Measurements from ENCODE around the gene NECTIN2. TPM values are rescaled to one million over a fixed set of nuclear protein-coding genes. Genes with fewer than 3 reads are reported as not detected.
"Not testable (repeated sequence)": the region's sequence is repeated elsewhere in the genome, so short reads cannot be mapped to it uniquely, and the experiment has no call there.

Gene NECTIN2
- total RNA-seq, 2 experiments from 2014 or later, result not detected

GRCh38 chr19:44834399-44834798 is 11.7 kb upstream of the NECTIN2 start:
- BruUV-seq (replicated peaks); H3K9me2 ChIP-seq (ENCODE audit: insufficient read depth, low read length); CTCF ChIA-PET (ENCODE audit: unreplicated experiment); DNase-seq (ENCODE audit: low spot score); H3K36me3 ChIP-seq (ENCODE audit: insufficient read depth, low read length); H3K4me3 ChIP-seq (ENCODE audit: low read depth, low read length, poor library complexity, severe bottlenecking); H3K4me2 ChIP-seq (ENCODE audit: low read length); H3K79me2 ChIP-seq (ENCODE audit: insufficient read depth, low read depth, low read length); POLR2A ChIA-PET; intact Hi-C loops (cut with micrococcal nuclease; ENCODE audit: unreplicated experiment); H4K20me1 ChIP-seq (ENCODE audit: insufficient read depth, low read length); H3K27ac ChIP-seq (ENCODE audit: low read depth, low read length, poor library complexity, severe bottlenecking); H2AFZ ChIP-seq (ENCODE audit: low read length); H3K9me3 ChIP-seq (ENCODE audit: low read length); H3K4me1 ChIP-seq (ENCODE audit: insufficient read depth, low read length, poor library complexity, severe bottlenecking): not testable (repeated sequence)

GRCh38 chr19:44839276-44839675 is 6.8 kb upstream of the NECTIN2 start:
- BruUV-seq (replicated peaks), result no TSS peak
- no peaks in the 10 kb centered on the region for H3K79me2 ChIP-seq (ENCODE audit: insufficient read depth, low read depth, low read length)
- no peak for TF ChIP-seq CTCF (conservative IDR thresholded peaks at IDR 0.05; ENCODE audit: low read length)
- TF ChIP-seq EZH2phosphoT487 (IDR thresholded peaks at IDR 0.05; ENCODE audit: borderline replicate concordance, low read depth, low read length), result no peak
- no peak for DNase-seq (ENCODE audit: low spot score)
- no peak overlapping the region for H3K4me2 ChIP-seq (ENCODE audit: low read length)
- intact Hi-C loops (cut with micrococcal nuclease; ENCODE audit: unreplicated experiment), result no loop called here
- H3K9me3 ChIP-seq (ENCODE audit: low read length), result no peaks in the 10 kb centered on the region
- POLR2A ChIA-PET, result no interaction called here
- H3K4me1 ChIP-seq (ENCODE audit: insufficient read depth, low read length, poor library complexity, severe bottlenecking), result peaks cover under 1% of the 10 kb centered on the region
- no peak overlapping the region for H2AFZ ChIP-seq (ENCODE audit: low read length)
- no peaks in the 10 kb centered on the region for H3K36me3 ChIP-seq (ENCODE audit: insufficient read depth, low read length)
- no peaks in the 10 kb centered on the region for H3K9me2 ChIP-seq (ENCODE audit: insufficient read depth, low read length)
- no peak overlapping the region for H3K4me3 ChIP-seq (ENCODE audit: low read depth, low read length, poor library complexity, severe bottlenecking)
- CTCF ChIA-PET (ENCODE audit: unreplicated experiment), result no interaction called here
- no peak overlapping the region for H3K27ac ChIP-seq (ENCODE audit: low read depth, low read length, poor library complexity, severe bottlenecking)
- no peaks in the 10 kb centered on the region for H4K20me1 ChIP-seq (ENCODE audit: insufficient read depth, low read length)

- ChIA-PET CTCF (ENCODE audit: unreplicated experiment) (no interaction called here), POLR2A (interaction anchor here (0.6 kb wide), 1 partner anchor 151 kb away, joined by 4 read pairs; no protein-coding TSS in a partner anchor)
- H3K79me2 ChIP-seq (ENCODE audit: insufficient read depth, low read depth, low read length), result no peaks in the 10 kb centered on the region
- H3K36me3 ChIP-seq (ENCODE audit: insufficient read depth, low read length), result no peaks in the 10 kb centered on the region
- H3K9me3 ChIP-seq (ENCODE audit: low read length), result no peaks in the 10 kb centered on the region
- no peak overlapping the region for H3K4me2 ChIP-seq (ENCODE audit: low read length)
- intact Hi-C loops (cut with micrococcal nuclease; ENCODE audit: unreplicated experiment), result no loop called here
- no peak overlapping the region for H3K4me3 ChIP-seq (ENCODE audit: low read depth, low read length, poor library complexity, severe bottlenecking)
- H3K9me2 ChIP-seq (ENCODE audit: insufficient read depth, low read length), result no peaks in the 10 kb centered on the region
- H3K4me1 ChIP-seq (ENCODE audit: insufficient read depth, low read length, poor library complexity, severe bottlenecking), result peaks cover 12% of the 10 kb centered on the region
- no peak overlapping the region for H2AFZ ChIP-seq (ENCODE audit: low read length)
- DNase-seq (ENCODE audit: low spot score), result no peak
- no TSS peak for BruUV-seq (replicated peaks)
- TF ChIP-seq CTCF (conservative IDR thresholded peaks at IDR 0.05; ENCODE audit: low read length), result no peak
- no peak for TF ChIP-seq EZH2phosphoT487 (IDR thresholded peaks at IDR 0.05; ENCODE audit: borderline replicate concordance, low read depth, low read length)
- H3K27ac ChIP-seq (ENCODE audit: low read depth, low read length, poor library complexity, severe bottlenecking), result no peak overlapping the region
- H4K20me1 ChIP-seq (ENCODE audit: insufficient read depth, low read length), result no peaks in the 10 kb centered on the region
Observed at GRCh38 chr19:44840811-44841210, 5.3 kb upstream of the NECTIN2 start.
